HEK293 (cell line): ENCODE measurements around the gene CCDC8.

Experiments used
- CTCF ChIA-PET: fragments of 350-600 bp; formaldehyde crosslinking; extraction: SDS; loops from one replicate; lab custom pipeline; 2021; ENCODE audit warnings: antibody characterized with exemption; lab: Yijun Ruan, JAX
- POLR2A ChIA-PET: fragments of 300-600 bp; formaldehyde crosslinking; extraction: SDS; loops from one replicate; lab custom pipeline; 2020; ENCODE audit warnings: antibody characterized with exemption, inconsistent platforms; lab: Yijun Ruan, JAX
- H3K27ac ChIP-seq: fragments of 200-500 bp; sonication (Bioruptor generic); 2 replicates; pipeline ENCODE4 v1.5.1; 2014; ENCODE audit warnings: low read depth, low read length, control low read depth, inconsistent platforms; ENCODE audit errors: extremely low read depth
- H3K36me3 ChIP-seq, 2 experiments: fragments of 200-500 bp in 1 of 2; sonication (Bioruptor generic) in 1 of 2; 1 replicate in 1 of 2; 2 replicates in 1 of 2; pipeline ENCODE4 v1.5.1; 2014 to 2017; ENCODE audit warnings: inconsistent platforms in 2 of 2, low read length in 2 of 2; ENCODE audit not compliant: control insufficient read depth in 2 of 2, insufficient read depth in 1 of 2
- H3K4me1 ChIP-seq: fragments of 200-500 bp; sonication (Bioruptor generic); 2 replicates; pipeline ENCODE4 v1.5.1; 2014; ENCODE audit warnings: mild to moderate bottlenecking, low read length, inconsistent platforms; ENCODE audit not compliant: control insufficient read depth, insufficient read depth
- H3K4me3 ChIP-seq: 2 replicates; pipeline ENCODE4 v1.5.1; 2011; ENCODE audit warnings: low read depth, mild to moderate bottlenecking, control low read depth, low read length, moderate library complexity
- H3K9me3 ChIP-seq: fragments of 200-500 bp; sonication (Bioruptor generic); 2 replicates; pipeline ENCODE4 v1.5.1; 2014; ENCODE audit warnings: low read depth, low read length, inconsistent platforms; ENCODE audit not compliant: control insufficient read depth, insufficient read depth
- GFI1B ChIP-seq: fragments of 450-650 bp; formaldehyde crosslinking; IDR thresholded peaks from 2 replicates; pipeline ENCODE4 v1.5.1; 2016; ENCODE audit warnings: missing biosample characterization, missing genetic modification characterization
- PRDM10 ChIP-seq: fragments of 450-650 bp; formaldehyde crosslinking; IDR thresholded peaks from 2 replicates; pipeline ENCODE4 v1.5.1; 2016; ENCODE audit warnings: missing biosample characterization, missing genetic modification characterization
- PRDM4 ChIP-seq: fragments of 450-650 bp; formaldehyde crosslinking; IDR thresholded peaks from 2 replicates; pipeline ENCODE4 v1.5.1; 2017; ENCODE audit warnings: missing biosample characterization, missing genetic modification characterization
- REST ChIP-seq: fragments of 450-650 bp; formaldehyde crosslinking; IDR thresholded peaks from 2 replicates; pipeline ENCODE4 v1.5.1; 2016; ENCODE audit warnings: missing biosample characterization, missing genetic modification characterization
- SALL2 ChIP-seq: fragments of 450-650 bp; formaldehyde crosslinking; IDR thresholded peaks from 2 replicates; pipeline ENCODE4 v1.5.0; 2017; ENCODE audit warnings: missing biosample characterization, mild to moderate bottlenecking, missing genetic modification characterization, borderline replicate concordance
- ZBTB10 ChIP-seq: fragments of 450-650 bp; formaldehyde crosslinking; IDR thresholded peaks from 2 replicates; pipeline ENCODE4 v1.5.1; 2016; ENCODE audit warnings: missing biosample characterization, missing genetic modification characterization
- ZBTB17 ChIP-seq: fragments of 450-650 bp; formaldehyde crosslinking; IDR thresholded peaks from 2 replicates; pipeline ENCODE4 v1.5.1; 2016; ENCODE audit warnings: missing biosample characterization, missing genetic modification characterization
- ZNF175 ChIP-seq: fragments of 450-650 bp; formaldehyde crosslinking; IDR thresholded peaks from 2 replicates; pipeline ENCODE4 v1.5.1; 2016; ENCODE audit warnings: missing biosample characterization, missing genetic modification characterization
- ZNF280C ChIP-seq: fragments of 450-650 bp; formaldehyde crosslinking; IDR thresholded peaks from 2 replicates; pipeline ENCODE4 v1.5.1; 2016; ENCODE audit warnings: missing biosample characterization, missing genetic modification characterization
- ZNF302 ChIP-seq: fragments of 450-650 bp; formaldehyde crosslinking; IDR thresholded peaks from 2 replicates; pipeline ENCODE4 v1.5.1; 2016; ENCODE audit warnings: missing biosample characterization, missing genetic modification characterization, low read depth
- ZNF324 ChIP-seq: fragments of 450-650 bp; formaldehyde crosslinking; IDR thresholded peaks from 2 replicates; pipeline ENCODE4 v1.5.1; 2016; ENCODE audit warnings: missing biosample characterization, missing genetic modification characterization
- ZNF37A ChIP-seq: fragments of 450-650 bp; IDR thresholded peaks from 2 replicates; pipeline ENCODE4 v1.5.1; 2018; ENCODE audit warnings: missing biosample characterization, missing genetic modification characterization
- ZNF514 ChIP-seq: fragments of 450-650 bp; formaldehyde crosslinking; IDR thresholded peaks from 2 replicates; pipeline ENCODE4 v1.5.1; 2016; ENCODE audit warnings: missing biosample characterization, missing genetic modification characterization
- ZNF529 ChIP-seq: fragments of 450-650 bp; formaldehyde crosslinking; IDR thresholded peaks from 2 replicates; pipeline ENCODE4 v1.5.1; 2017; ENCODE audit warnings: missing genetic modification characterization, missing biosample characterization; ENCODE audit not compliant: insufficient replicate concordance
- ZNF555 ChIP-seq: fragments of 450-650 bp; formaldehyde crosslinking; conservative IDR thresholded peaks from 2 replicates; pipeline ENCODE4 v1.5.1; 2017; ENCODE audit warnings: missing biosample characterization, mild to moderate bottlenecking, missing genetic modification characterization, inconsistent platforms
- ZNF639 ChIP-seq: fragments of 450-650 bp; formaldehyde crosslinking; IDR thresholded peaks from 2 replicates; pipeline ENCODE4 v1.5.1; 2016; ENCODE audit warnings: missing biosample characterization, missing genetic modification characterization
- ZNF658 ChIP-seq: fragments of 450-650 bp; formaldehyde crosslinking; IDR thresholded peaks from 2 replicates; pipeline ENCODE4; 2016; ENCODE audit warnings: missing biosample characterization, missing genetic modification characterization
- ZNF792 ChIP-seq: fragments of 450-650 bp; formaldehyde crosslinking; IDR thresholded peaks from 2 replicates; pipeline ENCODE4 v1.5.1; 2016; ENCODE audit warnings: missing biosample characterization, missing genetic modification characterization
- ZSCAN18 ChIP-seq: fragments of 450-650 bp; formaldehyde crosslinking; IDR thresholded peaks from 2 replicates; pipeline ENCODE4 v1.5.1; 2016; ENCODE audit warnings: missing biosample characterization, missing genetic modification characterization

The CCDC8 gene

GRCh38 chr19:46367426-46367825, 45.9 kb downstream of the CCDC8 start:
- no peak for TF ChIP-seq ZSCAN18
- TF ChIP-seq SALL2 (tag by site-specific recombination), result no peak
- TF ChIP-seq REST (tag by site-specific recombination), result no peak
- TF ChIP-seq ZNF514 (tag by site-specific recombination), result no peak
- TF ChIP-seq GFI1B (tag by site-specific recombination), result no peak
- no peak for TF ChIP-seq ZNF792 (tag by site-specific recombination)
- no peak for TF ChIP-seq ZBTB10 (tag by site-specific recombination)
- TF ChIP-seq ZNF555 (tag by site-specific recombination), result no peak
- TF ChIP-seq ZNF280C, result no peak
- no peak for TF ChIP-seq ZNF37A (tag by site-specific recombination)
- TF ChIP-seq ZBTB17, result no peak
- no peak for TF ChIP-seq ZNF658
- TF ChIP-seq ZNF529 (tag by site-specific recombination), result no peak
- TF ChIP-seq PRDM10 (tag by site-specific recombination), result no peak
- no peak for TF ChIP-seq ZNF302 (tag by site-specific recombination)
- TF ChIP-seq PRDM4 (tag by site-specific recombination), result no peak
- no peak for TF ChIP-seq ZNF639 (tag by site-specific recombination)
- no peak for TF ChIP-seq ZNF175 (tag by site-specific recombination)
- no peak for TF ChIP-seq ZNF324 (tag by site-specific recombination)
- POLR2A ChIA-PET, result interaction anchor here (0.6 kb wide), 1 partner anchor 153 kb away, joined by 6 read pairs; no protein-coding TSS in a partner anchor
- CTCF ChIA-PET, result interaction anchor here (1.3 to 3.3 kb wide), 4 partner anchors 20 to 339 kb away, joined by 4 to 19 read pairs (median 8); partner anchors contain the start of gene PPP5C
- H3K4me1 ChIP-seq, result 0 out of 2 replicates have a peak, but pooled peaks cover 3% of the 10 kb centered on the region
- H3K4me3 ChIP-seq, result no peak overlapping the region
- H3K27ac ChIP-seq, result no peak overlapping the region
- peaks cover 30 to 65% of the 10 kb centered on the region in 2 experiments for H3K36me3 ChIP-seq
- no peaks in the 10 kb centered on the region for H3K9me3 ChIP-seq
